SH-SY5Y (cell line): Measurements from ENCODE around the gene CD248.

Experiments used
- GATA2 ChIP-seq: IDR thresholded peaks from 2 replicates; pipeline ENCODE4 v1.6.1; 2011; ENCODE audit warnings: mild to moderate bottlenecking, low read depth, low read length
- GATA3 ChIP-seq: IDR thresholded peaks from 2 replicates; pipeline ENCODE4 v1.6.1; 2011; ENCODE audit warnings: low read depth, mild to moderate bottlenecking, low read length, moderate library complexity

The CD248 gene

DNA sequence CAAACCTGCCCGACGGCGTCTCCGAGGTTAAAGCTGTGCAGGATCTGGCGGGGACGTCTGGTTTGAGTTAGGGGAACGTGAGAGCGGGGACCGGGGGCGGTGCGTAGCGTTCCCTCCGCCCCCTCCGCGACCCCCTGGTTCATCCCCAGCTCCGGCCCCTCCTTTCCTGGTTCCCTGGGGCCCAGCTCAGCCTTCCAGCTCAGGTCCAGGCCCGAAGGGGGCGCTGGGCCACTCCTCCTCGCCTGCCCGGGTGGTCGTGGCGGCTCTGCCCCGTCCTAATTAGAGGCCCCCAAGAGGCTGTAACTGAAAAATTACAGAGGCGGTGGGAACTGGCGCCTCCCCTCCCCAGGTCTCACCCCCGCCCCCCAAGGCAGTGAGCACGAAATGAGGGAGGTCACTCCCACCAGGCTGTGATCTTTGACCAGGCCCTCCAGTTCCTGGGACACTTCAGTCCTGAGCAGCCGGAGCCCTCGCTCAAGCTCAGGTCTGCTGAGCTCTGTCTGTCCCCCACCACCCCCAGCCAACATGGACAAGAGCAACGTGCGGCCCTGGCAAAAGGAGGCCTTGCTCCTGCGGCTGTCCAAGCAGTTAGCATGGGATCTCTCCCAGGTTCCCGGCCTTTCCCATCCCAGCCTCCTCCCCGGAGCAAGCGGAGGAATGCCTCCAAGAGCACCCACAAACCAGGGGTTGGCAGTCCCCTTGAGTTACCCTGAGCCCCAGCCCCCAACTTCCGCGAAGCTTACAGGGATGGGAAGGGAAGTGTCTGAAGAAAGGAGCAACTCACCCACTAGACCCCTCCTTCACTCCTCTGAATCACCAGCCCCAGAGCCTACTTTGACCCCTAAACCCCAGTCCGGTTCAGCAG is 3.3 kb downstream of the CD248 start:
- TF ChIP-seq GATA2 = no peak
- no peak for TF ChIP-seq GATA3

DNA sequence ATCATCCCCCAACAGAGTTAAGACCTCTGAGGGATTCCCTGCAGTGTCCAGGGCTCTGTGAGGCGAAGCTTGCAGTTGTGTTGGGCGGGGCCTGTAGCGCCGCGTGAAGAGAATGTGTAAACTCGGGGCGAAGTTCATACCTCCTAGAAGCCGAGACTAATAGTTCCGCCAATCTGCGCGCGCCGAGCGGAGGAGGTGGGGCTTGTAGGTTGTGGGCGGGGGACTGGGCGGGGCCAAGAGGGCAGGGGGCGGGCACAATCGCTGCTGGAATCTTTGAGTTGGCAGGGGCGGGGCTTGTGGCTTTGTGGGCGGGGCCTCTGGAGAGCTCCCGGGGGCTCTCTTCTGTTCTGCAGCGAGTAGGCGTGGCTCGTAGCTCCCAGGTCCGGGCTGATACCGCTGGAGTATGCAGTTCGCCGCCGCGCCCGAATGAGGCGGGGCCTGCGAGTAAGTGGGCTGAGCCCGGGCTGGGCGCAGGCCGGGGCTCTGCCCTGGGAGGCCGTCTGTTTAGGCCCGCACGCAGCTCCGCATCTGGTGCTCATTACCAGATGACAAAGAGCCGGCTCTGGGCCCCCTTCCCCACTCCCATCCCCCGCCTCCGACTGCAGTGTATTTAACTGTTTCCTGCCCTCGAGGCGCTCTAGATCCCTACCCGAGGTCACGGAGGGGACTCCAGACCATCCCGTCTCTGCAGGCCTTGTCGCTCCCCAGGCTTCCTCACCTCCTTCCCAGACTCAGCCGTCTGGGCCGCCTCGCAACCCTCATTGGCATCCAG is 4.1 kb downstream of the CD248 start:
- TF ChIP-seq GATA2 (no peak), GATA3 (no peak)

- TF ChIP-seq GATA2 = peak; percentile 43; the same call in 1 of the 2 replicates
- no peak for TF ChIP-seq GATA3
Measured at GRCh38 chr11:66311965-66312548, 4.8 kb downstream of the CD248 start.

DNA sequence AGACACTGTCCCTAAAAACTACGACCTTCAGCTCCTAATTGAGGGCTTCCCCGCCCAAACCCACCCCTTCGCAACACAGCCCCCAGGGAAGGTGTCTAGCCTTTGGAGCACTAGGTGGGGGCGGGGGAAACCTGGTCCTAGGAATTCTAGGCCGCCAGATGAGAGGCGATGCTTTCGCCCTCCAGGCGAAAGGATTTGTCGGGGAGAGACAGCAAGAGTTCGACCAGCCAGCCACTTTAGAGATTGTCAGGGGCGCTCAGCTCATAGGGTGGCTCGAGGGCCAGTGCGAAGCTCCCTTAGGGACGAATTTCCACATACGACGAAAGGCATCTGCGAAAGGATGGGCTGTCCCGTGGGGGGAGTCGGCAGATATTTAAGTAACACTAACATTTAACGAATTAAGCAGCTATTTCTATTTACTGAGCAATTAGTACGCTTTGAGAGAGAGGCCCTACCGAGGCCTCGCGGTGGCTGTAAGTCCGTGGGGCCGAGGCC is 5.3 kb downstream of the CD248 start:
- TF ChIP-seq GATA2 (no peak), GATA3 (no peak)

GRCh38 chr11:66310324-66310723 is 6.5 kb downstream of the CD248 start:
- TF ChIP-seq GATA3 (no peak), GATA2 (no peak)

DNA sequence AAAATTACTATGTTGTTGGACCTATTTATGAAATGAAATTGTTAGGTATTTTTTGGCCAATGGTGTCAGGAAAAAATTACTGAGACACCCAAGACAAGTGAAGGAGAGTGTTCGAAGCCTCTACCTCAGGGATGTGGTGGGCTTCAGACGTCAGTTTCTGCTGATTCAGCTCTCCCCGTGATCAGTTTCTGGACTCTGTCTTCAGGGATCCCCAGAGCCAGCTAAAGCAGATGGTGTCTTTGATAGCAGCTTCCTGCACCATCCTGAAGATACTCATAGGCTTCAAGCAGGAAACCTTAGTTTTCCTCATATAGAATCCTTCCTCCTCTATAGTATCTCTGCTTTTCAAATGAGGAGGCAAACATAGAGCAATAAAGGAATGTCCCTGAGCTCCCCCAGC is 7.4 kb downstream of the CD248 start:
- TF ChIP-seq GATA3 = no peak

DNA sequence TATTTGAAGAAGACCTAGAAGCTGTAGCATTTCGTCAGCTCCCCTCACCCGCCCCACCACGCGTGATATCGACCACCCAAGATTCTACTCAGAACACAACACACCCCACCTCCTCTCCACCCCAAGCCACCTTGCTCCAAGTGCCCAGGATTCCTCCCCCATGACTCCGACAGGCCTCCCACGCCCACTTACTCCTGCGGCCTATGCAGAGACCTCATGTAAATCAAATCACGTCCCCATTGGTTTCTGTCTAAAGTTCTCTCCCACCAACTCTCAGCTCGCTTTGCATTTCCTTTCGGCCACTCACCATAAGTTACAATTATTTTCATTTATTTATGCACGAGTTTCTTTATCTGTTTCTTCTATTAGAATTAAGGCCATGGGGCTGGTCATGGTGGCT is 14.2 kb downstream of the CD248 start:
- TF ChIP-seq GATA2 (no peak), GATA3 (no peak)

DNA sequence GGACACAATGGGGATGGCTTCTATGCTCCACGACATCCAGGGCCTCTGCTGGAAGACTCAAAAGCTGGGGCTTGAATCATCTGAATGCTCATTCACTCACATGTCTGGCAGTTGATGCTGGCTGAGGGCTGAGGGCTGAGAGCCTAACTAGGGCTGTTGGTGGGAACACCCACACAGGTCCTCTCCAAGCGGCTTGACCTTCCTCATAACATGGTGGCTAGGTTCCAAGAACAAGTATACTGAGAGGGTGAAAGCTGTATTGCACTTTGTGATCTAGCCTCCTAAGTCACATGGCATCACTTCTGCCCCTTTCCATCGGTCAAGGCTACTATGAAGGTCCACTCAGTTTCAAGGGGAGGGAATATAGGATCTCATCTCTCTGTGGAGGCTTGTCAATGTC is 17.7 kb downstream of the CD248 start:
- TF ChIP-seq GATA2 = no peak
- TF ChIP-seq GATA3 = no peak

DNA sequence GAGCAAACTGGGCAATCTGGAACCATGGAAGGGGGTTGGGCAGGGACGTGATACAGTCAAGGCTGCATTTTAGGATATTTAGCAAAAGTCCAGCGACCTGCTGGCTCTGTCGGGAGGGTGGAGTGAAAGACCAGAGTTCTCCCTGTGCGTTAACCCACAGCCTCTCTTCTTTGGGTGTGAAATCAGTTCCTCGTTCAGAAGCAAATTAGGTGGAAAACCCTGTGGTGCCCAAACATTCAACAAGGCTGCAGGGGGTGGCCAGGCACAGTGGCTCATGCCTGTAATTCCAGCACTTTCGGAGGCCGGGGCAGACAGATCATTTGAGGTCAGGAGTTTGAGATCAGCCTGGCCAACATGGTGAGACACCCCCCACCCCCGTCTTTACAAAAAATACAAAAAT is 19.2 kb downstream of the CD248 start:
- TF ChIP-seq GATA3 (no peak), GATA2 (no peak)

GRCh38 chr11:66294626-66295620 is 21.9 kb downstream of the CD248 start:
- TF ChIP-seq GATA2 (no peak), GATA3 (no peak)

DNA sequence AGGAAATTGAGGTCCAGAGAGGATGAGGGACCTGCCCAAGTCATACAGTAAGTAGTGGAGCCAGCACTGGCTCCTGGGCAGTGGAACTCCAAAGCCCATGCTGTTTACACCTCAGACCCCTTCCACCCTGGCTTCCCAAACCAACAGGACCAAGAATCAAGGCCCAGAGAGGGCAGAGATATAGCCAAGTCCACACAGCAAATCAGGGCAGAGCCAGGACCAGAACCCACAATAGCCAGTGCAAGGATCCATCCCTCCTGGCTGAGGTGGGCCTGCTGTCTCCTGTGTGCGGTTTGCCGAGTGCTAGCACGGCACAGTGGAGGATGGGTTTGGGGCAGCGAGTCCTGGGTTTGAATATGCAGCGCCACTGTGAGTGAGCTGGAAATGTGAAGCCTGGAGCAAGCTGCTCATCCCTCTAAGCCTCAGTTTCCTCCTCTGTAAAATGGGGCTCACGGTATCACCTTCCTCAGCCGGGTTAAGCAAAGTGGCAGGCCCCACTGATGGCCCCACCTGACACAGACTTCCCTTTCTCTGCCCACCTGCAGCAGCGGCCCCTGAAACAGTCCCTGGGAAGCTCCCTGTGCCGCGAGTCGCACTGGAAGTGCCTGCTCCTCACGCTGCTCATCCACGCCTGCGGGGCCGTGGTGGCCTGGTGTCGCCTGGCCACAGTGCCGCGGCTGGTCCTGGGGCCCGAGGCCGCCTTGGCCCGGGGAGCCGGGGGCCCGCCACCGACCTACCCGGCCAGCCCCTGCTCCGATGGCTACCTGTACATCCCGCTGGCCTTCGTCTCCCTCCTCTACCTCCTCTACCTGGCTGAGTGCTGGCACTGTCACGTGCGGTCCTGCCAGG is 22.8 kb downstream of the CD248 start:
- TF ChIP-seq GATA2 (no peak), GATA3 (no peak)

- TF ChIP-seq GATA3 = no peak
- no peak for TF ChIP-seq GATA2
Measured at GRCh38 chr11:66293352-66293751, 23.5 kb downstream of the CD248 start.
